ENCODE data around the gene RNF112.

Gene RNF112

DNA sequence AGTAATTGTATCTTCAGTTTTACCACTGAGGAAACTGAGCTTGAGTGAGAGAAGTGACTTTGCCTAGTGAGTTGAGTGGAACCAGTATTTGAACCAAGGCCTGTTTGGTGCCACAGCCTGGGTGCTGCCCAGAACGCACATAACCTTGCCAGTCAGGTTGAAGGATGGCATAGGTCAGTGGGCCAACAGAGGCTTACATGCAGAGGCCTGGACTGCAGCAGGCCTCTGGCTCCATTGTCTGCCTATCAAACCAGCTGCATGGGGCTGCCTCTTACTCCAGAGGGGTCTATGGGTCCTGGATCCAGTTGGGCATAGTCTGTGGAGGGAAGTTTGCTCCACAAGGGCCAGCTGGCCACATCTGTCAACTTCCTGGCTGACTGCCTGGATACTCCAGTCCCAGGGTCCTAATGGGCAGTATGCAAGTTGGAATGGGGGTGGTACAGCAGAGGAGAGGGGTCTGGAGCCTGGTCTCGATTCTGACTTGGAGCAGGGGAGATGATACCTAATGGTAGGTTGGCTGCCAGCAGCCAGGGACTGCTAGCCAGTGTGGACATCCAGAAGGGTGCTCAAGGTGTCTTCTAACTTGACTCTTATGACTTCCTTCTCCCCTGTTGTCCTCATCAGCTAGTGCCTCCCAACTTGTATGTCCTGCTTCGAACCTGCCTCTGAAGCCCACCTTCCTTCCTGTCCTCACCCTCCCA is 11.1 kb upstream of the RNF112 start:
- in situ Hi-C loops (cut with HindIII; ENCODE audit: low sequenced_read_pairs), result no loop called here
- TF ChIP-seq, protein P1, sequence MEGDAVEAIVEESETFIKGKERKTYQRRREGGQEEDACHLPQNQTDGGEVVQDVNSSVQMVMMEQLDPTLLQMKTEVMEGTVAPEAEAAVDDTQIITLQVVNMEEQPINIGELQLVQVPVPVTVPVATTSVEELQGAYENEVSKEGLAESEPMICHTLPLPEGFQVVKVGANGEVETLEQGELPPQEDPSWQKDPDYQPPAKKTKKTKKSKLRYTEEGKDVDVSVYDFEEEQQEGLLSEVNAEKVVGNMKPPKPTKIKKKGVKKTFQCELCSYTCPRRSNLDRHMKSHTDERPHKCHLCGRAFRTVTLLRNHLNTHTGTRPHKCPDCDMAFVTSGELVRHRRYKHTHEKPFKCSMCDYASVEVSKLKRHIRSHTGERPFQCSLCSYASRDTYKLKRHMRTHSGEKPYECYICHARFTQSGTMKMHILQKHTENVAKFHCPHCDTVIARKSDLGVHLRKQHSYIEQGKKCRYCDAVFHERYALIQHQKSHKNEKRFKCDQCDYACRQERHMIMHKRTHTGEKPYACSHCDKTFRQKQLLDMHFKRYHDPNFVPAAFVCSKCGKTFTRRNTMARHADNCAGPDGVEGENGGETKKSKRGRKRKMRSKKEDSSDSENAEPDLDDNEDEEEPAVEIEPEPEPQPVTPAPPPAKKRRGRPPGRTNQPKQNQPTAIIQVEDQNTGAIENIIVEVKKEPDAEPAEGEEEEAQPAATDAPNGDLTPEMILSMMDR (IDR thresholded peaks at IDR 0.05; ENCODE audit: low read depth, low read length), result no peak
- no peak overlapping the region for H3K4me3 ChIP-seq (ENCODE audit: low read depth, low read length)
- DNase-seq (ENCODE audit: low read depth, low spot score), result no peak

DNA sequence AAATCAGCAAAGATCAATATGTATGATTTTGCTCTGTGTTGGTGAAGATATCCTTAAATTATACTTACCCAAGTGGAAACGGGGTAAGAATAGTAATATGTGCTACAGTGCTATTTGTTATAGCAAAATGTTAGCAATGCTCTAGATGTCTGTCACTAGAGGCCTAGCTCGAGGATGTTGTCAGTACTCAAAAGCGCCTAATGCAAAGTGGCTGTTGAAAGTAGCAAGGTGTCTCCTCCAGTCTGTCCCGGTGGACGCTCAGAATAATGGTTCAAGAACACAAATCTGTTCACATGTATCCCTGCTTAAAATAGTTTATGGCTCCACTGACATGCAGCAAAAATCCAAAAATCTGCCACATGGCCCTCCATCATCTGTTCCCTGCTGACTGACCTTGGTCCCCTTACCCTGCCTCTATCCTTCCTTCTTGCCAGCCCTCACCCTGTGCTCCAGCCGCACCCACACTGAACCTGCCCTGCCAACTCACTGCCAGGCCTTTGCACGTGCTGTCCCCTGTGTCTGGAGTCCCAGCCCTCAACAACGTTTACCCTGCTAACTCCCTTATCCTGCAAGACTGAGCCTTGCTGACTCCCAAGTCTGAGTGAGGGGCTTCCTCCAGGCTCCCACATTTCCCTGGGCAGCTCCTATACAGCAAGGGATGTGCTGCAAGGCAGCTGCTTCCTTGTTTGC is 9.6 kb upstream of the RNF112 start:
- DNase-seq (ENCODE audit: low read depth, low spot score), result no peak
- H3K4me3 ChIP-seq (ENCODE audit: low read depth, low read length), result no peak overlapping the region
- in situ Hi-C loops (cut with HindIII; ENCODE audit: low sequenced_read_pairs), result no loop called here
- TF ChIP-seq, protein P1 (IDR thresholded peaks at IDR 0.05; ENCODE audit: low read depth, low read length), result no peak

- in situ Hi-C loops (cut with HindIII; ENCODE audit: low sequenced_read_pairs), result no loop called here
- TF ChIP-seq, protein P1 (IDR thresholded peaks at IDR 0.05; ENCODE audit: low read depth, low read length), result no peak
- DNase-seq (ENCODE audit: low read depth, low spot score), result no peak
- H3K4me3 ChIP-seq (ENCODE audit: low read depth, low read length), result no peak overlapping the region
Measured at GRCh38 chr17:19402171-19402570, 8.9 kb upstream of the RNF112 start.

GRCh38 chr17:19403021-19403420 is 8.0 kb upstream of the RNF112 start:
- H3K4me3 ChIP-seq (ENCODE audit: low read depth, low read length), result no peak overlapping the region
- TF ChIP-seq, protein P1 (IDR thresholded peaks at IDR 0.05; ENCODE audit: low read depth, low read length), result no peak
- in situ Hi-C loops (cut with HindIII; ENCODE audit: low sequenced_read_pairs), result no loop called here
- DNase-seq (ENCODE audit: low read depth, low spot score), result no peak

- H3K4me3 ChIP-seq (ENCODE audit: low read depth, low read length), result no peak overlapping the region
- in situ Hi-C loops (cut with HindIII; ENCODE audit: low sequenced_read_pairs), result no loop called here
- DNase-seq (ENCODE audit: low read depth, low spot score), result no peak
- TF ChIP-seq, protein P1 (IDR thresholded peaks at IDR 0.05; ENCODE audit: low read depth, low read length), result no peak
Measured at GRCh38 chr17:19404264-19404663, 6.8 kb upstream of the RNF112 start.

GRCh38 chr17:19405114-19405513 is 5.9 kb upstream of the RNF112 start:
- DNase-seq (ENCODE audit: low read depth, low spot score), result no peak
- H3K4me3 ChIP-seq (ENCODE audit: low read depth, low read length), result no peak overlapping the region
- in situ Hi-C loops (cut with HindIII; ENCODE audit: low sequenced_read_pairs), result no loop called here
- TF ChIP-seq, protein P1 (IDR thresholded peaks at IDR 0.05; ENCODE audit: low read depth, low read length), result no peak

All from astrocyte of the spinal cord (primary cell).